Type B pancreatic cell (in vitro differentiated cells): ENCODE measurements around the gene IPO13. TPM values are rescaled to one million over a fixed set of nuclear protein-coding genes. Genes with fewer than 3 reads are reported as not detected.

Experiments used
- DNase-seq: peaks from one replicate; pipeline ENCODE4 v3.0.0; 2021; ENCODE audit warnings: mixed read lengths; ENCODE audit not compliant: unreplicated experiment; ENCODE audit errors: extremely low spot score
- H3K27ac Mint-ChIP-seq: 2 replicates; pipeline ENCODE4 v1.8.0; 2021; ENCODE audit warnings: mild to moderate bottlenecking, mixed read lengths
- H3K27me3 Mint-ChIP-seq: 2 replicates; pipeline ENCODE4 v1.8.0; 2021; ENCODE audit warnings: mixed read lengths
- H3K36me3 Mint-ChIP-seq: 2 replicates; pipeline ENCODE4 v1.8.0; 2021; ENCODE audit warnings: mixed read lengths
- H3K4me1 Mint-ChIP-seq: one replicate; pipeline ENCODE4 v1.8.0; 2021; ENCODE audit warnings: mixed read lengths; ENCODE audit not compliant: unreplicated experiment
- H3K4me3 Mint-ChIP-seq: 2 replicates; pipeline ENCODE4 v1.8.0; 2021; ENCODE audit warnings: mild to moderate bottlenecking, mixed read lengths
- H3K9me3 Mint-ChIP-seq: 2 replicates; pipeline ENCODE4 v1.8.0; 2021; ENCODE audit warnings: mixed read lengths
- CTCF ChIP-seq: fragments of 200-600 bp; sonication (generic); conservative IDR thresholded peaks from 2 replicates; pipeline ENCODE4 v1.5.0; 2021; ENCODE audit warnings: antibody characterized with exemption, mild to moderate bottlenecking
- total RNA-seq: library from RNA; stranded (reverse); gene quantifications from 2 replicates; pipeline ENCODE4 v1.2.1, GENCODE V29; 2021; ENCODE audit warnings: low replicate concordance

IPO13 gene
- total RNA-seq, 1 donor from 2014 or later: 39.4 TPM

- DNase-seq: no peak
- Mint-ChIP-seq H3K36me3 (peaks cover 6% of the 10 kb centered on the region), H3K9me3 (no peaks in the 10 kb centered on the region), H3K27me3 (no peaks in the 10 kb centered on the region), H3K4me1 (no peaks in the 10 kb centered on the region), H3K27ac (no peak overlapping the region), H3K4me3 (no peak overlapping the region)
- no peak for TF ChIP-seq CTCF
Observed at GRCh38 chr1:43962324-43962723, 15.6 kb downstream of the IPO13 start.

- H3K27ac Mint-ChIP-seq: no peak overlapping the region
- no peak for DNase-seq
- H3K4me1 Mint-ChIP-seq: no peaks in the 10 kb centered on the region
- H3K4me3 Mint-ChIP-seq: no peak overlapping the region
- no peaks in the 10 kb centered on the region for H3K27me3 Mint-ChIP-seq
- no peak for TF ChIP-seq CTCF
- no peaks in the 10 kb centered on the region for H3K9me3 Mint-ChIP-seq
- peaks cover 6% of the 10 kb centered on the region for H3K36me3 Mint-ChIP-seq
Observed at GRCh38 chr1:43963006-43963405, 16.3 kb downstream of the IPO13 start.

- H3K4me3 Mint-ChIP-seq: no peak overlapping the region
- DNase-seq: no peak
- no peak overlapping the region for H3K27ac Mint-ChIP-seq
- H3K27me3 Mint-ChIP-seq: no peaks in the 10 kb centered on the region
- no peaks in the 10 kb centered on the region for H3K9me3 Mint-ChIP-seq
- H3K36me3 Mint-ChIP-seq: peaks cover 5% of the 10 kb centered on the region
- no peaks in the 10 kb centered on the region for H3K4me1 Mint-ChIP-seq
- no peak for TF ChIP-seq CTCF
Observed at GRCh38 chr1:43963890-43964289, 17.1 kb downstream of the IPO13 start.

- Mint-ChIP-seq H3K4me1 (peaks cover 9% of the 10 kb centered on the region), H3K27ac (no peak overlapping the region), H3K36me3 (peaks cover 3% of the 10 kb centered on the region), H3K27me3 (no peaks in the 10 kb centered on the region), H3K4me3 (no peak overlapping the region), H3K9me3 (no peaks in the 10 kb centered on the region)
- no peak for DNase-seq
- no peak for TF ChIP-seq CTCF
Observed at GRCh38 chr1:43965316-43965715, 18.6 kb downstream of the IPO13 start.

GRCh38 chr1:43968348-43968948 lies 21.7 kb downstream of the IPO13 start:
- no peak for TF ChIP-seq CTCF
- peaks cover 14% of the 10 kb centered on the region for H3K4me1 Mint-ChIP-seq
- peak overlapping the region; percentile 46 for H3K4me3 Mint-ChIP-seq
- DNase-seq: no peak
- H3K27me3 Mint-ChIP-seq: no peaks in the 10 kb centered on the region
- H3K9me3 Mint-ChIP-seq: no peaks in the 10 kb centered on the region
- H3K27ac Mint-ChIP-seq: no peak overlapping the region
- peaks cover 3% of the 10 kb centered on the region for H3K36me3 Mint-ChIP-seq

GRCh38 chr1:43969416-43969745 lies 22.6 kb downstream of the IPO13 start:
- no peak for DNase-seq
- peaks cover 22% of the 10 kb centered on the region for H3K4me1 Mint-ChIP-seq
- H3K36me3 Mint-ChIP-seq: peaks cover 3% of the 10 kb centered on the region
- H3K27ac Mint-ChIP-seq: peak overlapping the region; percentile 85
- no peak for TF ChIP-seq CTCF
- H3K27me3 Mint-ChIP-seq: no peaks in the 10 kb centered on the region
- H3K9me3 Mint-ChIP-seq: no peaks in the 10 kb centered on the region
- peak overlapping the region; percentile 96 for H3K4me3 Mint-ChIP-seq
